Neural cell (in vitro differentiated cells): ENCODE data around the gene PIP4K2A. TPM values are rescaled to one million over a fixed set of nuclear protein-coding genes. Genes with fewer than 3 reads are reported as not detected.

Source experiments
- H2AFZ ChIP-seq: fragments of 200-600, 300-800 bp; sonication (generic), shearing (Covaris generic); 2 replicates; pipeline ENCODE4 v1.6.0; 2014; ENCODE audit warnings: low read depth, mild to moderate bottlenecking, antibody characterized with exemption, low read length, moderate library complexity
- H3F3A ChIP-seq: fragments of 200-600 bp; shearing (Covaris generic); 2 replicates; pipeline ENCODE4 v1.6.1; 2016; ENCODE audit warnings: mild to moderate bottlenecking, moderate library complexity, mixed read lengths, antibody characterized with exemption, low read length; ENCODE audit not compliant: insufficient read depth, poor library complexity, severe bottlenecking
- H3K27ac ChIP-seq: fragments of 200-600, 300-800 bp; sonication (generic), shearing (Covaris generic); 2 replicates; pipeline ENCODE4 v1.5.1; 2014; ENCODE audit warnings: mild to moderate bottlenecking, low read length, moderate library complexity
- H3K27me3 ChIP-seq: fragments of 300-800, 200-600 bp; sonication (generic), shearing (Covaris generic); 2 replicates; pipeline ENCODE4 v1.6.0; 2014; ENCODE audit warnings: mild to moderate bottlenecking, low read depth, low read length, moderate library complexity; ENCODE audit not compliant: insufficient read depth
- H3K36me3 ChIP-seq: fragments of 300-800, 200-600 bp; sonication (generic), shearing (Covaris generic); 2 replicates; pipeline ENCODE4 v1.5.1; 2014; ENCODE audit warnings: mild to moderate bottlenecking, antibody characterized with exemption, low read length, moderate library complexity; ENCODE audit not compliant: insufficient read depth
- H3K4me2 ChIP-seq: fragments of 300-800, 200-600 bp; sonication (generic), shearing (Covaris generic); 2 replicates; pipeline ENCODE4 v1.6.0; 2014; ENCODE audit warnings: mild to moderate bottlenecking, low read length
- H3K4me3 ChIP-seq: fragments of 300-800, 200-600 bp; sonication (generic), shearing (Covaris generic); 2 replicates; pipeline ENCODE4 v1.5.1; 2014; ENCODE audit warnings: mild to moderate bottlenecking, low read length, moderate library complexity
- H3K79me2 ChIP-seq: fragments of 200-600 bp; shearing (Covaris generic); replicated peaks from 2 replicates; pipeline ENCODE4 v1.6.0; 2014; ENCODE audit warnings: mild to moderate bottlenecking, low read length, moderate library complexity; ENCODE audit not compliant: insufficient read depth
- H3K9ac ChIP-seq: fragments of 300-800, 200-600 bp; sonication (generic), shearing (Covaris generic); 2 replicates; pipeline ENCODE4 v1.6.1; 2016; ENCODE audit warnings: mild to moderate bottlenecking, low read length, mixed read lengths
- H3K9me2 ChIP-seq: fragments of 200-600 bp; shearing (Covaris generic); 2 replicates; pipeline ENCODE4 v1.6.1; 2016; ENCODE audit warnings: mild to moderate bottlenecking, low read length, mixed read lengths; ENCODE audit not compliant: insufficient read depth
- H3K9me3 ChIP-seq: fragments of 200-600, 300-800 bp; sonication (generic), shearing (Covaris generic); 2 replicates; pipeline ENCODE4 v1.6.1; 2016; ENCODE audit warnings: mild to moderate bottlenecking, mixed run types, low read length, moderate library complexity, mixed read lengths
- H4K20me1 ChIP-seq: fragments of 200-600 bp; shearing (Covaris generic); 2 replicates; pipeline ENCODE4 v1.6.1; 2016; ENCODE audit warnings: mild to moderate bottlenecking, mixed run types; ENCODE audit not compliant: insufficient read depth
- CTCF ChIP-seq: fragments of 450-650 bp; IDR thresholded peaks from 2 replicates; pipeline ENCODE4 v1.5.1; 2014; ENCODE audit warnings: antibody characterized with exemption, mild to moderate bottlenecking, moderate library complexity; ENCODE audit not compliant: poor library complexity, severe bottlenecking
- EP300 ChIP-seq: fragments of 450-650 bp; conservative IDR thresholded peaks from 2 replicates; pipeline ENCODE4 v1.6.1; 2014; ENCODE audit warnings: antibody characterized with exemption, mild to moderate bottlenecking, moderate library complexity; ENCODE audit not compliant: poor library complexity, severe bottlenecking
- EZH2 ChIP-seq: fragments of 200-600, 300-800 bp; shearing (Covaris generic), sonication (generic); IDR thresholded peaks from 2 replicates; pipeline ENCODE4 v1.6.1; 2014; ENCODE audit warnings: antibody characterized with exemption, low read length, borderline replicate concordance, mild to moderate bottlenecking; ENCODE audit not compliant: insufficient read depth, poor library complexity, severe bottlenecking
- MXI1 ChIP-seq: fragments of 450-650 bp; conservative IDR thresholded peaks from 2 replicates; pipeline ENCODE4 v1.6.1; 2014; ENCODE audit warnings: antibody characterized with exemption, mild to moderate bottlenecking; ENCODE audit not compliant: poor library complexity, severe bottlenecking
- POLR2AphosphoS5 ChIP-seq: IDR thresholded peaks from 2 replicates; pipeline ENCODE4 v1.6.1; 2012
- RAD21 ChIP-seq: fragments of 450-650 bp; conservative IDR thresholded peaks from 2 replicates; pipeline ENCODE4 v1.6.1; 2014; ENCODE audit warnings: antibody characterized with exemption, mild to moderate bottlenecking, moderate library complexity
- REST ChIP-seq: IDR thresholded peaks from 2 replicates; pipeline ENCODE4 v1.6.1; 2012; ENCODE audit warnings: borderline replicate concordance
- SMC3 ChIP-seq: fragments of 450-650 bp; conservative IDR thresholded peaks from 2 replicates; pipeline ENCODE4 v1.6.1; 2014; ENCODE audit warnings: antibody characterized with exemption, mild to moderate bottlenecking, moderate library complexity; ENCODE audit not compliant: poor library complexity
- TAF1 ChIP-seq: IDR thresholded peaks from 2 replicates; pipeline ENCODE4 v1.6.1; 2012; ENCODE audit warnings: low read depth
- polyA plus RNA-seq: library from polyadenylated mRNA; depleted of rRNA; stranded (reverse); fragments of >200 nt; gene quantifications from 2 replicates; pipeline ENCODE4 v1.2.3, GENCODE V29; 2014

The PIP4K2A gene
- polyA plus RNA-seq, 1 donor from 2014 or later, result 12.6 TPM

DNA sequence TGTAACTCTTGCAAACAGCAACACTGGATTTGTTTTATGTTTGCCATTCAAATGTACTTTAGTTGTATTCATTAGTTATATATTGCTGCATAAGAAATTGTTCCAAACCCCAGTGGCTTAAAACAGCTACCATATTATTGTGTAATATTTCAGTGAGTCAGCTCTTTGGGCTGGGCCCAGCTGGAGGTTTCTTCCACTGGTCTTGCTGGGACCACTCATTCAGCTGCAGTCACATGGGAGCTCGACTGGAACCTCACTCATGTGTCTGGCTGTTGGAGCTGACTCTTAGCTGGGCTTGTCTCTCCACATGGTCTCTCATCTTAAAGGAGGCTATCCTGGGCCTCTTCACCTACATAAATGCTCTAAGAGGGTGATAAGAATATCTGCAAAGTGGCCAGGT, 23.2 kb upstream of the PIP4K2A start:
- no peak for TF ChIP-seq SMC3
- TF ChIP-seq RAD21, result no peak
- TF ChIP-seq POLR2AphosphoS5, result no peak
- no peaks in the 10 kb centered on the region for H3K79me2 ChIP-seq
- no peaks in the 10 kb centered on the region for H3K9me2 ChIP-seq
- no peaks in the 10 kb centered on the region for H4K20me1 ChIP-seq
- no peak overlapping the region for H3K27ac ChIP-seq
- no peaks in the 10 kb centered on the region for H3K9me3 ChIP-seq
- no peak overlapping the region for H3K4me2 ChIP-seq
- no peak overlapping the region for H2AFZ ChIP-seq
- H3K4me3 ChIP-seq, result no peak overlapping the region
- no peaks in the 10 kb centered on the region for H3K36me3 ChIP-seq
- H3K9ac ChIP-seq, result no peak overlapping the region
- no peaks in the 10 kb centered on the region for H3F3A ChIP-seq
- H3K27me3 ChIP-seq, result no peaks in the 10 kb centered on the region

DNA sequence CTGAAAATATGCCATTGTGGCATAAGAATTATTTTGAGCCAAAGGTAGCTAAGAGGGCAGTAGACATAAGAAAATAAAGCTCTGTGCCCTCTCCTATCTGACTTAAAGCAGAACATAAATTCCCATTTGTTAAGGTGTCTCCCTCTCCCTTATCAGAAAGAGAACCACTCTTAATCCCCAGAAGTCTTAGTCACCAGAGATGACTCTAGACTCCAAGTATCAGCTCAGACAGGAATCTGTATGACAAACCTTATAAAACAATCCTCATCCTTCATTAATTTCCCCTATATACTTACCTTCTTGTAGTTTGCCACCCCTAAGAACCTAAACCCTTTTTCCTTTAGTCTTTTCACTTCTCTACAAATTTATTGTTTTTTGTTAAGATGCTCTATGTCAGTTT, 21.8 kb upstream of the PIP4K2A start:
- Histone ChIP-seq H4K20me1 (no peaks in the 10 kb centered on the region), H3K9me3 (no peaks in the 10 kb centered on the region), H3K9me2 (no peaks in the 10 kb centered on the region), H3K4me3 (no peak overlapping the region), H3K27me3 (no peaks in the 10 kb centered on the region), H3K4me2 (no peak overlapping the region), H3K9ac (no peak overlapping the region), H2AFZ (no peak overlapping the region), H3F3A (no peaks in the 10 kb centered on the region), H3K79me2 (no peaks in the 10 kb centered on the region), H3K36me3 (no peaks in the 10 kb centered on the region), H3K27ac (no peak overlapping the region)
- TF ChIP-seq SMC3 (no peak), TAF1 (no peak), MXI1 (no peak), EZH2 (no peak), CTCF (no peak), POLR2AphosphoS5 (no peak), REST (no peak), EP300 (no peak), RAD21 (no peak)

DNA sequence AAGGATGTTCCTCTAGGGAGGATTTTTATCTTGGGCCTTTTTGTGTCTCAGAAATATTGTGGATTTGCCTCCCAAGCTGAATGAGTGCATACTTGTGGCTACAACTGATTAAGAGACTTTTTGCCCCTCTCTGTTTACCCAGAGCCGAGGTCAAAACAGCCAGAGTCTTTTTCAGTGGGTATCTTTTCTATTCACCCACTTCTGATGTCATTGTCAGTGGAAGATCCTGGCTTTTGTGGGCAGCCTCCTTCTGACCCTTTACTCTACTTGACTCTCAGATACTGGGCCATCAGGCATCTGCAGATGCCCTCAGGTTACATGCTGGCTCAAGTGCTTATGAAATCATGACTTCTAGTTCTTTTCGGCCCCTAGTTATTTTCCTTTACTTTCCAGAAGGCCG, 19.6 kb upstream of the PIP4K2A start:
- Histone ChIP-seq H3K4me2 (no peak overlapping the region), H3K27ac (no peak overlapping the region), H4K20me1 (no peaks in the 10 kb centered on the region), H3K9me2 (no peaks in the 10 kb centered on the region), H3K9me3 (no peaks in the 10 kb centered on the region), H3K9ac (no peak overlapping the region), H3F3A (no peaks in the 10 kb centered on the region), H3K4me3 (no peak overlapping the region), H3K79me2 (no peaks in the 10 kb centered on the region), H3K36me3 (no peaks in the 10 kb centered on the region), H3K27me3 (no peaks in the 10 kb centered on the region), H2AFZ (no peak overlapping the region)
- no peak for TF ChIP-seq SMC3
- TF ChIP-seq EZH2, result no peak
- no peak for TF ChIP-seq TAF1
- no peak for TF ChIP-seq POLR2AphosphoS5
- TF ChIP-seq REST, result no peak
- no peak for TF ChIP-seq CTCF
- no peak for TF ChIP-seq MXI1
- TF ChIP-seq RAD21, result no peak
- TF ChIP-seq EP300, result no peak
